Kidney (tissue), 14 donors: Measurements from ENCODE around the gene PACS1. TPM values are rescaled to one million over a fixed set of nuclear protein-coding genes. Genes with fewer than 3 reads are reported as not detected.

ENCODE experiments used
- DNase-seq, 5 donors: peaks; one replicate each; pipeline ENCODE4 v3.0.0-alpha.2; 2013 to 2020
- FAIRE-seq: peaks from 2 replicates; lab custom pipeline; 2012; peaks lifted over from hg19 to GRCh38; lab: Jason Lieb, UNC
- H3K27ac ChIP-seq, 2 donors: one replicate each; pipeline ENCODE4 v1.7.0; 2013; ENCODE audit warnings: low read depth in 2 of 2, low read length in 2 of 2, inconsistent platforms in 1 of 2
- H3K27me3 ChIP-seq: one replicate; pipeline ENCODE4 v1.7.1; 2013; ENCODE audit warnings: low read length, inconsistent platforms; ENCODE audit not compliant: control insufficient read depth, insufficient read depth
- H3K36me3 ChIP-seq, 3 donors: one replicate each; pipeline versions ENCODE4 v1.7.0 to v1.7.1; 2013; ENCODE audit warnings: low read length in 3 of 3, control low read depth in 1 of 3, inconsistent platforms in 1 of 3; ENCODE audit not compliant: insufficient read depth in 3 of 3, control insufficient read depth in 2 of 3
- H3K4me1 ChIP-seq, 3 donors: one replicate each; pipeline versions ENCODE4 v1.7.0 to v1.7.1; 2013; ENCODE audit warnings: low read length in 3 of 3, inconsistent platforms in 1 of 3, low read depth in 1 of 3; ENCODE audit not compliant: control insufficient read depth in 2 of 3, insufficient read depth in 2 of 3
- H3K4me3 ChIP-seq, 3 donors: one replicate each; pipeline versions ENCODE4 v1.7.0 to v1.8.1; 2013; ENCODE audit warnings: low read length in 3 of 3, control low read depth in 1 of 3, inconsistent platforms in 1 of 3
- H3K9ac ChIP-seq, 3 donors: one replicate each; pipeline versions ENCODE4 v1.7.0 to v1.7.1; 2013; ENCODE audit warnings: low read length in 3 of 3, control low read depth in 1 of 3, inconsistent platforms in 1 of 3
- H3K9me3 ChIP-seq, 3 donors: one replicate each; pipeline versions ENCODE4 v1.7.0 to v1.7.1; 2013; ENCODE audit warnings: low read length in 3 of 3, control low read depth in 1 of 3, inconsistent platforms in 1 of 3; ENCODE audit not compliant: control insufficient read depth in 2 of 3, insufficient read depth in 1 of 3
- CTCF ChIP-seq: IDR thresholded peaks from 3 replicates; pipeline ENCODE4 v1.5.1; 2012; ENCODE audit warnings: mild to moderate bottlenecking, moderate library complexity, borderline replicate concordance; ENCODE audit not compliant: insufficient read depth; ENCODE audit errors: extremely low read depth
- intact Hi-C: fragments of 100-400 bp; cut with DNase I; formaldehyde crosslinking; loops from one replicate; pipeline ENCODE4 v1.11.1; 2022
- polyA plus RNA-seq: library from polyadenylated mRNA; stranded (reverse); fragments of 350-450 nt; fragmentation: Illumina TruSeq; extraction: RNeasy Lipid Tissue Mini Kit (QIAGEN cat#74804); gene quantifications from one replicate; pipeline ENCODE4 v1.2.3, GENCODE V29; 2014; ENCODE audit warnings: low read depth, low replicate concordance; ENCODE audit not compliant: insufficient read depth
- total RNA-seq: library from RNA; stranded (reverse); fragmentation: NEBNext Ultra II Directional; extraction: Animal tissue kit (Norgen Biotek cat#: 25700); gene quantifications from one replicate; pipeline ENCODE4 v1.2.1, GENCODE V29; 2021
- donor health status: control.
- donor health status: control.
- donor health status: control.
- donor health status: control.
- donor health status: control.
- donor health status: DM: yes; HTN: yes; CAD: no.
- donor health status: Normal renal cell carcinoma (clear cell type).

PACS1 gene
- total and polyA plus RNA-seq, 2 donors from 2014 or later: 23.7 to 91.8 TPM

GRCh38 chr11:66051766-66052663 is 18.1 kb upstream of the PACS1 start, which contains the start of gene SF3B2:
TSS of gene SF3B2 (plus strand) at chr11:66052364. CDS start at chr11:66052385, 21 bp downstream.
- peak within 1 kb of the TSS; percentile 83 to 94 (median 91) for H3K9ac ChIP-seq
- DNase-seq (peak; percentile 98 to 100 (median 99)), FAIRE-seq (no peak)
- peaks cover 0 to 20% (median 10%) of the 10 kb centered on the region in 3 donors for H3K4me1 ChIP-seq
- no peaks in the 10 kb centered on the region for H3K27me3 ChIP-seq
- TF ChIP-seq CTCF: no peak
- peak within 1 kb of the TSS; percentile 88 to 95 (median 88) for H3K4me3 ChIP-seq
- H3K27ac ChIP-seq: peak within 1 kb of the TSS; percentile 73 to 83
- no peaks in the 10 kb centered on the region for H3K9me3 ChIP-seq
- H3K36me3 ChIP-seq: peaks cover 0 to 21% (median 16%) of the 10 kb centered on the region in 3 donors
- intact Hi-C loops: no loop called here

GRCh38 chr11:66052664-66052982 is 17.4 kb upstream of the PACS1 start:
- DNase-seq (peak in 1 of 5 donors; percentile 43), FAIRE-seq (no peak)
- Histone ChIP-seq H3K27ac (peak overlapping the region; percentile 55 to 63), H3K4me3 (peak overlapping the region; percentile 88 to 95 (median 88)), H3K36me3 (peaks cover 0 to 26% (median 18%) of the 10 kb centered on the region in 3 donors), H3K27me3 (no peaks in the 10 kb centered on the region), H3K9me3 (no peaks in the 10 kb centered on the region), H3K9ac (peak overlapping the region; percentile 72 to 94 (median 91)), H3K4me1 (peaks cover 0 to 15% (median 5%) of the 10 kb centered on the region in 3 donors)
- no peak for TF ChIP-seq CTCF
- intact Hi-C loops: no loop called here

GRCh38 chr11:66055021-66055420 is 15.1 kb upstream of the PACS1 start:
- intact Hi-C loops: no loop called here
- Histone ChIP-seq H3K4me1 (peaks cover 0 to 13% (median 5%) of the 10 kb centered on the region in 3 donors), H3K27me3 (no peaks in the 10 kb centered on the region), H3K27ac (no peak overlapping the region), H3K9ac (no peak overlapping the region), H3K36me3 (peaks cover 6 to 49% (median 36%) of the 10 kb centered on the region in 3 donors), H3K9me3 (no peaks in the 10 kb centered on the region), H3K4me3 (no peak overlapping the region)
- no peak for TF ChIP-seq CTCF
- DNase-seq (peak in 1 of 5 donors; percentile 66), FAIRE-seq (no peak)
